Measurements from ENCODE around the gene FAM149B1. TPM values are rescaled to one million over a fixed set of nuclear protein-coding genes. Genes with fewer than 3 reads are reported as not detected.

The FAM149B1 gene
- total and polyA plus RNA-seq, 2 of the 13 experiments (the other 11 are each of a cell fraction or from before 2014, with no cell fraction given) = 9.3 to 16.8 TPM

GRCh38 chr10:73152009-73152408 lies 15.9 kb upstream of the FAM149B1 start:
- Histone ChIP-seq H3K4me3 (replicated peaks in 1 of 3; ENCODE audit: insufficient read depth in 1 of 3, low read depth in 2 of 3, low read length in 3 of 3) (no peak overlapping the region), H3K4me1 (ENCODE audit: insufficient read depth, low read length) (no peaks in the 10 kb centered on the region), H3K9me3 (ENCODE audit: low read length) (no peaks in the 10 kb centered on the region), H3K36me3 (replicated peaks in 1 of 2; ENCODE audit: control insufficient read depth in 1 of 2, insufficient read depth in 2 of 2, low read length in 2 of 2) (peaks cover 8 to 36% of the 10 kb centered on the region in 2 experiments), H2AFZ (ENCODE audit: low read length) (no peak overlapping the region), H3K79me2 (ENCODE audit: insufficient read depth, low read length) (no peaks in the 10 kb centered on the region), H3K9ac (ENCODE audit: insufficient read depth, low read depth, low read length) (no peak overlapping the region), H3K27me3 (ENCODE audit: control insufficient read depth in 1 of 2, insufficient read depth in 2 of 2, low read length in 2 of 2) (no peaks in the 10 kb centered on the region), H4K20me1 (ENCODE audit: insufficient read depth, low read length) (no peaks in the 10 kb centered on the region), H3K27ac (ENCODE audit: extremely low read length, insufficient read depth, low read length) (no peak overlapping the region), H3K4me2 (ENCODE audit: low read depth, low read length) (no peak overlapping the region)
- POLR2A ChIA-PET = no interaction called here
- no TSS peak for BruUV-seq (replicated peaks)
- intact Hi-C loops (cut with micrococcal nuclease; ENCODE audit: unreplicated experiment) = no loop called here
- DNase-seq (ENCODE audit: low spot score) = no peak
- FAIRE-seq = no peak
- ATAC-seq = no peak
- no peak for TF ChIP-seq ISX (CRISPR knock-in tag; conservative IDR thresholded peaks at IDR 0.05)
- no peak for TF ChIP-seq ZBTB42 (CRISPR knock-in tag; IDR thresholded peaks at IDR 0.05)
- TF ChIP-seq ZFP90 (CRISPR knock-in tag; IDR thresholded peaks at IDR 0.05; ENCODE audit: borderline replicate concordance) = no peak
- TF ChIP-seq ZFP82 (CRISPR knock-in tag; IDR thresholded peaks at IDR 0.05; ENCODE audit: borderline replicate concordance) = no peak
- TF ChIP-seq FOSL1 (CRISPR knock-in tag; IDR thresholded peaks at IDR 0.05; ENCODE audit: borderline replicate concordance) = no peak
- TF ChIP-seq CHD4 (IDR thresholded peaks at IDR 0.05; ENCODE audit: borderline replicate concordance, low read length) = no peak
- no peak for TF ChIP-seq HOXA7 (CRISPR knock-in tag; IDR thresholded peaks at IDR 0.05)
- no peak for TF ChIP-seq DZIP1 (CRISPR knock-in tag; IDR thresholded peaks at IDR 0.05)
- no peak for TF ChIP-seq PREB (CRISPR knock-in tag; IDR thresholded peaks at IDR 0.05)
- no peak for TF ChIP-seq ZNF703 (CRISPR knock-in tag; IDR thresholded peaks at IDR 0.05; ENCODE audit: borderline replicate concordance)
- no peak for TF ChIP-seq ETV6 (CRISPR knock-in tag; conservative IDR thresholded peaks at IDR 0.05)
- no peak for TF ChIP-seq NFATC3 (CRISPR knock-in tag; IDR thresholded peaks at IDR 0.05)
- no peak for TF ChIP-seq RBM22 (optimal IDR thresholded peaks at IDR 0.05; ENCODE audit: low read length)
- TF ChIP-seq TIGD3 (CRISPR knock-in tag; IDR thresholded peaks at IDR 0.05; ENCODE audit: borderline replicate concordance) = no peak
- in situ Hi-C loops (cut with HindIII; ENCODE audit: extremely low pct_ligation_motif_present, low pct_unique_long_range_greater_than_20kb) = no loop called here
- 88% methylated on average over 3 of the region's 3 CpGs for WGBS (ENCODE audit: low lambda C conversion rate)
- CTCF ChIA-PET (ENCODE audit: low intra/inter-chr PET ratio, low total read pairs) = no interaction called here

Measured in HepG2 (cell line).